Measurements from ENCODE around the gene CD22.

The CD22 gene

DNA sequence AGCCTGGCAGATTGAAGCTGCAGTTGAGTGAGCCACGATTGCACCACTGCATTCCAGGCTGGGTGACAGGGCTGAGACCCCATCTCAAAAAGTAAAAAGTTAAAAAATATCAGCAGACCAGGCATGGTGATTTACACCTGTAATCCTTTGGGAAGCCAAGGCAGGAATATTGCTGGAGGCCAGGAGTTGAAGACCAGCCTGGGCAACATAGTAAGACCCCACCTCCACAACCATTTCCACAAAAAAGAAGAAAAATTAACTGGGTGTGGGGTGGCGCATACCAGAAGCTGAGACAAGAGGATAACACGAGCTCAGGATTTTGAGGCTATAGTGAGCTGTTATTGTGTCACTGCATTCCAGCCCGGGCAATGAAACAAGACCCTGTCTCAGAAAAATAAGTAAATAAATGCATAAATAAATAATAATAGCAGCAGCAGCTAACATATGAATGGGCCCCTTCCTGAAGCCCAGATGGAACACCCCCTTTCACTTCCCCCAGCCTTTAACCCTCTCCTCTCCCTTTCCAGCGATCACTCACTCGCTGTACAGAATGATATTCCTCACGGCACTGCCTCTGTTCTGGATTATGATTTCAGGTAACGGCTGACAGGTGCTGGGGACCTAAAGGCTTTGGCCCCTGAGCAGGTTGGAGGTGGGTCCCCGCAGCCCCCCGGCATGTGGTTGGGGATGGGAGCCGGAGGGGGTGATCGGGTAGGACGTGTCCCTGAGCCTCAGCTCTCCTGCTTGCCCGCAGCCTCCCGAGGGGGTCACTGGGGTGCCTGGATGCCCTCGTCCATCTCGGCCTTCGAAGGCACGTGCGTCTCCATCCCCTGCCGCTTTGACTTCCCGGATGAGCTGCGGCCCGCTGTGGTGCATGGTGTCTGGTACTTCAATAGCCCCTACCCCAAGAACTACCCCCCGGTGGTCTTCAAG is 33.9 kb upstream of the CD22 start:
- Histone ChIP-seq H3K9ac (no peak overlapping the region), H3K36me3 (ENCODE audit: control insufficient read depth, insufficient read depth, low read length) (no peaks in the 10 kb centered on the region), H3K27ac (no peak overlapping the region), H3K9me3 (ENCODE audit: control insufficient read depth, low read length) (no peaks in the 10 kb centered on the region), H3K4me3 (ENCODE audit: low read depth, low read length) (no peak overlapping the region), H3K27me3 (ENCODE audit: control insufficient read depth, insufficient read depth, low read length) (no peaks in the 10 kb centered on the region), H3K79me2 (no peaks in the 10 kb centered on the region), H3K4me1 (peaks cover 6% of the 10 kb centered on the region), H2AFZ (no peak overlapping the region), H3K4me2 (ENCODE audit: low read length) (no peak overlapping the region)
- TF ChIP-seq CTCF (IDR thresholded peaks at IDR 0.05), result no peak

DNA sequence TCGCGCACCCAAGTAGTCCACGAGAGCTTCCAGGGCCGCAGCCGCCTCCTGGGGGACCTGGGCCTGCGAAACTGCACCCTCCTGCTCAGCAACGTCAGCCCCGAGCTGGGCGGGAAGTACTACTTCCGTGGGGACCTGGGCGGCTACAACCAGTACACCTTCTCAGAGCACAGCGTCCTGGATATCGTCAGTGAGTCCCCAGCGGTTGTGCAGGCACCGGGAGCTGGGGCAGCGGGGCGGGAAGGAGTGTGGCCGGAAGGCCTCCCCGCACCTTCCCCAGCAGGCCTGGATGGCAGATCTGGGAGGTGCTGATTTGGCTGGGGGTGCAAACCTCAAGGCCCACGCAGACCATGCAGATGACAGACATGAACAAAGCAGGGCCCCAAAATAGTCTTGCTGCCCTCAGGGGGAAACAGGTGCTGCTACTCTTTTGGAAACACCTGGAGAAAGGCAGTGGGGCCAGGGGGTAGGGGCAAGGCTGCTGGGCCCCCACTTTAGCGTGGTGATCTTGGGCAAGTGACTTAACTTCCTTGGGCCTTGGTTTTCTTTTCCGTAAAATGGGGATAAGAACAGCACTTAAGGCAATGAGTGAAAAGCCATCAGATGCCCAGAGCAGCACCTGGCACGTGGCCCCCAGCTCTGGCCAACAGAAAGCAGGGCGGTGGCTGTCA is 33.1 kb upstream of the CD22 start:
- no peaks in the 10 kb centered on the region for H3K4me1 ChIP-seq
- H3K9ac ChIP-seq, result no peak overlapping the region
- no peaks in the 10 kb centered on the region for H3K79me2 ChIP-seq
- H2AFZ ChIP-seq, result no peak overlapping the region
- TF ChIP-seq CTCF (IDR thresholded peaks at IDR 0.05), result no peak
- no peak overlapping the region for H3K4me3 ChIP-seq (ENCODE audit: low read depth, low read length)
- no peak overlapping the region for H3K4me2 ChIP-seq (ENCODE audit: low read length)
- H3K9me3 ChIP-seq (ENCODE audit: control insufficient read depth, low read length), result no peaks in the 10 kb centered on the region
- no peaks in the 10 kb centered on the region for H3K36me3 ChIP-seq (ENCODE audit: control insufficient read depth, insufficient read depth, low read length)
- H3K27ac ChIP-seq, result no peak overlapping the region
- H3K27me3 ChIP-seq (ENCODE audit: control insufficient read depth, insufficient read depth, low read length), result no peaks in the 10 kb centered on the region

GRCh38 chr19:35296644-35297514 is 32.1 kb upstream of the CD22 start:
- H2AFZ ChIP-seq, result no peak overlapping the region
- H3K4me2 ChIP-seq (ENCODE audit: low read length), result no peak overlapping the region
- no peak overlapping the region for H3K27ac ChIP-seq
- H3K36me3 ChIP-seq (ENCODE audit: control insufficient read depth, insufficient read depth, low read length), result no peaks in the 10 kb centered on the region
- no peak for TF ChIP-seq CTCF (IDR thresholded peaks at IDR 0.05)
- H3K9ac ChIP-seq, result no peak overlapping the region
- no peaks in the 10 kb centered on the region for H3K79me2 ChIP-seq
- H3K9me3 ChIP-seq (ENCODE audit: control insufficient read depth, low read length), result no peaks in the 10 kb centered on the region
- no peaks in the 10 kb centered on the region for H3K4me1 ChIP-seq
- no peaks in the 10 kb centered on the region for H3K27me3 ChIP-seq (ENCODE audit: control insufficient read depth, insufficient read depth, low read length)
- no peak overlapping the region for H3K4me3 ChIP-seq (ENCODE audit: low read depth, low read length)

- Histone ChIP-seq H2AFZ (no peak overlapping the region), H3K36me3 (ENCODE audit: control insufficient read depth, insufficient read depth, low read length) (no peaks in the 10 kb centered on the region), H3K27ac (no peak overlapping the region), H3K79me2 (no peaks in the 10 kb centered on the region), H3K4me2 (ENCODE audit: low read length) (no peak overlapping the region), H3K4me1 (no peaks in the 10 kb centered on the region), H3K9me3 (ENCODE audit: control insufficient read depth, low read length) (no peaks in the 10 kb centered on the region), H3K27me3 (ENCODE audit: control insufficient read depth, insufficient read depth, low read length) (no peaks in the 10 kb centered on the region), H3K4me3 (ENCODE audit: low read depth, low read length) (no peak overlapping the region), H3K9ac (no peak overlapping the region)
- no peak for TF ChIP-seq CTCF (IDR thresholded peaks at IDR 0.05)
Measured at GRCh38 chr19:35297515-35297848, 31.5 kb upstream of the CD22 start.
